ENCODE data around the gene EPB41L5.

DNA sequence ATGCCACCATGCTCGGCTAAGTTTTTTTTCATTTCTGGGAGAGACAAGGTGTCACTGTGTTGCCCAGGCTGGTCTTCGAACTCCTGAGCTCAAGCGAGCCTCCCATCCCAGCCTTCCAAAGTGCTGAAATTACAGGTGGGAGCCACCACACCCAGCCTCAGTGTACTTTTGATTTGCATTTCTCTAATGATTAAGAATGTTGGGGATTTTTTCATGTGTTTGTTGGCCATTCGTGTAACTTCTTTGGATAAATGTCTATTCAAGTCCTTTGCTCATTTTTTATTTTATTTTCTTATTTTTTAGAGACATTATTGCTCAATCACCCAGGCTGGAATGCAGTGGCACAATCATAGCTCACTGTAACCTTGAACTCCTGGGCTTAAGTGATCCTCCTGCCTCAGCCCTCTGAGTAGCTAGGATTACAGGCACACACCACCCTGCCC is 137.2 kb downstream of the EPB41L5 start:
- TF ChIP-seq POLR2AphosphoS2 (IDR thresholded peaks at IDR 0.05; ENCODE audit: low read depth, low read length), result no peak
- TF ChIP-seq CREM (IDR thresholded peaks at IDR 0.05; ENCODE audit: low read depth), result no peak
- TF ChIP-seq, protein P1, sequence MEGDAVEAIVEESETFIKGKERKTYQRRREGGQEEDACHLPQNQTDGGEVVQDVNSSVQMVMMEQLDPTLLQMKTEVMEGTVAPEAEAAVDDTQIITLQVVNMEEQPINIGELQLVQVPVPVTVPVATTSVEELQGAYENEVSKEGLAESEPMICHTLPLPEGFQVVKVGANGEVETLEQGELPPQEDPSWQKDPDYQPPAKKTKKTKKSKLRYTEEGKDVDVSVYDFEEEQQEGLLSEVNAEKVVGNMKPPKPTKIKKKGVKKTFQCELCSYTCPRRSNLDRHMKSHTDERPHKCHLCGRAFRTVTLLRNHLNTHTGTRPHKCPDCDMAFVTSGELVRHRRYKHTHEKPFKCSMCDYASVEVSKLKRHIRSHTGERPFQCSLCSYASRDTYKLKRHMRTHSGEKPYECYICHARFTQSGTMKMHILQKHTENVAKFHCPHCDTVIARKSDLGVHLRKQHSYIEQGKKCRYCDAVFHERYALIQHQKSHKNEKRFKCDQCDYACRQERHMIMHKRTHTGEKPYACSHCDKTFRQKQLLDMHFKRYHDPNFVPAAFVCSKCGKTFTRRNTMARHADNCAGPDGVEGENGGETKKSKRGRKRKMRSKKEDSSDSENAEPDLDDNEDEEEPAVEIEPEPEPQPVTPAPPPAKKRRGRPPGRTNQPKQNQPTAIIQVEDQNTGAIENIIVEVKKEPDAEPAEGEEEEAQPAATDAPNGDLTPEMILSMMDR (IDR thresholded peaks at IDR 0.05 in 2 of 3, conservative IDR thresholded peaks at IDR 0.05 in 1 of 3; ENCODE audit: control insufficient read depth in 2 of 3, extremely low read depth in 1 of 3, insufficient read depth in 1 of 3, low read depth in 3 of 3, low read length in 3 of 3), result no peak
- TF ChIP-seq, protein P2, sequence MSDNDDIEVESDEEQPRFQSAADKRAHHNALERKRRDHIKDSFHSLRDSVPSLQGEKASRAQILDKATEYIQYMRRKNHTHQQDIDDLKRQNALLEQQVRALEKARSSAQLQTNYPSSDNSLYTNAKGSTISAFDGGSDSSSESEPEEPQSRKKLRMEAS (IDR thresholded peaks at IDR 0.05; ENCODE audit: low read depth, low read length), result no peak
- TF ChIP-seq, protein P3, sequence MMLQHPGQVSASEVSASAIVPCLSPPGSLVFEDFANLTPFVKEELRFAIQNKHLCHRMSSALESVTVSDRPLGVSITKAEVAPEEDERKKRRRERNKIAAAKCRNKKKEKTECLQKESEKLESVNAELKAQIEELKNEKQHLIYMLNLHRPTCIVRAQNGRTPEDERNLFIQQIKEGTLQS (IDR thresholded peaks at IDR 0.05; ENCODE audit: borderline replicate concordance, extremely low read depth, low read depth, low read length), result no peak
- TF ChIP-seq EZH2 (IDR thresholded peaks at IDR 0.05; ENCODE audit: borderline replicate concordance, control insufficient read depth, low read depth, low read length), result no peak

Data from GM12878 (cell line).